SK-MEL-5 (cell line): Measurements from ENCODE around the gene TMX2. TPM values are rescaled to one million over a fixed set of nuclear protein-coding genes. Genes with fewer than 3 reads are reported as not detected.
"Not testable (repeated sequence)": the region's sequence is repeated elsewhere in the genome, so short reads cannot be mapped to it uniquely, and the experiment has no call there.

Experiments used
- DNase-seq: peaks from one replicate; pipeline ENCODE4 v3.0.0-alpha.2; 2016; ENCODE audit warnings: low read depth, low spot score
- in situ Hi-C: cut with HindIII; loops from 2 replicates; pipeline ENCODE4 v1.10.0; 2016; ENCODE audit warnings: low sequenced_read_pairs, high pct_unique_total_duplicates, low pct_unique_long_range_greater_than_20kb
- total RNA-seq: library from RNA; depleted of rRNA; stranded (reverse); fragments of >200 nt; shearing (Covaris generic); gene quantifications from 2 replicates; pipeline ENCODE4 v1.2.3, GENCODE V29; 2014

Gene TMX2
- total RNA-seq, 1 experiment from 2014 or later, result 245 TPM

DNA sequence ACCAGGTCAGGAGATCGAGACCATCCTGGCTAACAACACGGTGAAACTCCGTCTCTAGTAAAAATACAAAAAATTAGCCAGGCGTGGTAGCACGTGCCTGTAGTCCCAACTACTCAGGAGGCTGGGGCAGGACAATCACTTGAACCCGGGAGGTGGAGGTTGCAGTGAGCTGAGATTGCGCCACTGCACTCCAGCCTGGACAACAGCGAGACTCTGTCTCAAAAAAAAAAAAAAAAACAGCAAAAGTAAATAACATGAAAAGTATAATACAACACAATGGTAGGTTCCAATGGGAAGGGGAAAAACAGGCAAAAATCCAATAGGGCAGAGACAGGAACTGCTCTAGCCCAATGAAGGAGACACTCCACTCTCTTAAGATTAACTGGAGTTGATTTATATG lies 7.0 kb upstream of the TMX2 start:
- DNase-seq, in situ Hi-C loops: not testable (repeated sequence)

DNA sequence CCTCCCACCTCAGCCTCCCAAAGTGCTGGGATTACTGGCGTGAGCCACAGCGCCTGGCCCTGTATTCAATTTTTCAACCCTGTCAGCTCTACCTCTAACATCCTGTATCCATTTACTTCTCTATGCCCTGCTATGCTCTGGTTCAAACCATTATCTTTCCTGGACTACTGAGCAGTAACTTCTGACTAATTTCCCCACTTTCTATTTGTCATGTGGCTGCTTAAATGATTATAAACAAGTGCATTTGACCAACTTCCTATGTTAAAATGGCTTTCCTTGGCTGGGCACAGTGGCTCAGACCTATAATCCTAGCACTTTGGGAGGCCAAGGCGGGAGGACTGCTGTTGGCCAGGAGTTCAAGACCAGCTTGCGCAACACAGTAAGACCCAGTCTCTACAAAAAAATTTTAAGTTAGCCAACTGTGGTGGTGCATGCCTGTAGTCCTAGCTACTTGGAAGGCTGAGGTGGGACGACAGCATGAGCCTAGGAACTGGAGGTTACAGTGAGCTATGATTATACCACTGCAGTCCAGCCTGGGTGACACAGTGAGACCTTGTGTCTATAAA lies 2.5 kb upstream of the TMX2 start:
- in situ Hi-C loops, result no loop called here
- DNase-seq, result no peak

DNA sequence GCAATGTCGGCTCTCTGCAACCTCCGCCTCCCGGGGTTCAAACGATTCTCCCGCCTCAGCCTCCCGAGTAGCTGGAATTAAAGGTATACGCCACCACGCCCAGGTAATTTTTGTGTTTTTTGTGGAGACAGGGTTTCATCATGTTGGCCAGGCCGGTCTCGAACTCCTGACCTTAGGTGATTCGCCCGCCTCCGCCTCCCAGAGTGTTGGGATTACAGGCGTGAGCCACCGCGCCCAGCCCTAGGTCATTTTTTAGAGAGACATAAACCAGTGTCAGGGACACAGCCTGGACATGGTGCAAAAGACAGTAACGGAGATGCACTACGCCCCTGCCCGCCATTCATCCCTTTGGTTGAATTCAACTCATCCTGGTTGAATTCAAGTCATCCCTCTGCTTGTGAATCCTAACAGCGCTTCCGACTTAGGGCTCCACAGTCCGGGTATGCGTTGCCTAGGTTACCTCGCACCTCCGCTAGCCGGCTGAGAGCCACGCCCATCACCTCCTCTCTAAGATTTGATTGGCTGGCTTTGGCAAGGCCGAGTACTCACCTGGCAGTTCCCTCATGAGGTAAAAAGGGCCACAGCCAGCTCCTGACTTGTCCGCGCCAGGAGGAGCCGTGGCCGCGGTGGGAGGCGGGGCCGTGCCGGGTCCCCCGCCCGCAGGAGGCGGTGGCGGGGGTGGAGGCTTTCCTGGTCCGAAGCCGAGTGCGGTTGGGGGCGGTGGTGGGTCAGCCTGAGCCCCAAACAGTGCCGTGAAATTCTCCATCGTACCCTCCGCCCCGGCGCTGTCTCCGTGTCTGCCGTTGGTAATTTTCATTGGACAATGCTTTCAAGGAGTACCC lies 758 bp upstream of the TMX2 start, which contains the start of gene MED19:
Gene MED19 (minus strand): TSS at position 802 of the 842 bp plus-strand sequence. CDS start 36 bp downstream, at position 766.
- in situ Hi-C loops, result no loop called here
- peak; percentile 72 for DNase-seq

DNA sequence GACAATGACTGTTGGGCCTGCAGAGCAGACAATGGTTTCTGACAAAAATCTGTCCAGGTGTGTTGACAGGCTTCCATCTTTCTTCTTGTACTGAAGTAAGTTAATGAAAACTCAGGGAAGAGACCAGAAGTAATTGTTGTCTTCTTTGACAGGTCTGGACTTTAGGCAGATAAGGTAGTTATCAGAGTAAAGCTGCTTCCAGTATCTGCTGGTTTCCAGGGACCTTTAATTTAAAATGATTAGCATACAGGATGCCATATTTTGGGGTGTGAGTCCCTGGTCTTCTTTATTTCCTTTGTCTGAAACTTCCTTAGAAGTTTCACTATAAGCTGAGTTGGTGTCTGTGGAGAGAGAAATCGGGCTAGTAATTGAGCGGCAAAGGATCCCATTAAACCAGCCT lies 1.4 kb downstream of the TMX2 start:
- in situ Hi-C loops, result no loop called here
- DNase-seq, result no peak

DNA sequence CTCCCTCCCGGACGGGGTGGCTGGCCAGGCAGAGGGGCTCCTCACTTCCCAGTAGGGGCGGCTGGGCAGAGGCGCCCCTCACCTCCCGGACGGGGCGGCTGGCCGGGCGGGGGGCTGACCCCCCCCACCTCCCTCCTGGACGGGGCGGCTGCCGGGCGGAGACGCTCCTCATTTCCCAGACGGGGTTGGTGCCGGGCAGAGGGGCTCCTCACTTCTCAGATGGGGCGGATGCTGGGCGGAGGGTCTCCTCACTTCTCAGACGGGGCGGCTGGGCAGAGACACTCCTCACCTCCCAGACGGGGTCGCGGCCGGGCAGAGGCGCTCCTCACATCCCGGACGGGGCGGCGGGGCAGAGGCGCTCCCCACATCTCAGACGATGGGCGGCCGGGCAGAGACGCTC lies 4.3 kb downstream of the TMX2 start:
- DNase-seq, in situ Hi-C loops: not testable (repeated sequence)

DNA sequence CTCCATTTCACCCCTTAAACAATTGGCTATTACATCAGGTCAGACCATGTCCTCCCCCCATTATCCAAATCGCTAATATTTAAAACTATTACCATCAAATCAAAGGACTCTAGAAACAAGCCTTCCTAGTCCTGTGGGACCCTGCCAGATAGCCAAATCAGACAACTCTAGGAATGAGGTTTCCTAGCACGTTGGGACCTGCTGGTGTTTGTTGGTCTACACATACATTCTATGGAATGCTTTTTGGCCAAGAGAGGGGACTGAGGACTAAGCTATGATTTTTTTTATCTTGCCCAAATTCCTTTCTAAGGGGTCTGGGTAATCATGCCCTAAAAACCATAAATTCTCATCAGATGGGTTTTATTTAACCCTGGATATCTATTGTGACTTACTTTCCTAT lies 14.8 kb downstream of the TMX2 start:
- DNase-seq, result no peak
- in situ Hi-C loops, result no loop called here

DNA sequence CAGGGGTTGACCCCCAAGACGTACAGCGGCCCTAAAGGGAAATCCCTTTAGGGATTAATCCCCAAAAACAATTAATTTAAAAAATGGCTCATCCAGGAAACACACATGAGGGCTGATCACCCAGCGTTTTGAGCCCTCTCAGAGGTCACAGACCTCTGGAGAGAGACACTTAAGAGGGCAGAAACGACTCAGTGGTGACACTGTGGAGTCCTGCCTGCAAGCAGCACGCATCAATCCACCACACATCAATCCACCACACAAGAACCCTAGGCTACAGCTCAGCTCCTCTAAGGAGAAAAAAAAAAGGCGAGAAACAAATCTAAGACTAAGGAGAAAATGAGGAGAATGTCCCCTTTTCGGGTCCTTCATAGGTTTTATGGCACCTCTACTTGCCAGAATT lies 16.4 kb downstream of the TMX2 start:
- in situ Hi-C loops, result no loop called here
- DNase-seq, result no peak

DNA sequence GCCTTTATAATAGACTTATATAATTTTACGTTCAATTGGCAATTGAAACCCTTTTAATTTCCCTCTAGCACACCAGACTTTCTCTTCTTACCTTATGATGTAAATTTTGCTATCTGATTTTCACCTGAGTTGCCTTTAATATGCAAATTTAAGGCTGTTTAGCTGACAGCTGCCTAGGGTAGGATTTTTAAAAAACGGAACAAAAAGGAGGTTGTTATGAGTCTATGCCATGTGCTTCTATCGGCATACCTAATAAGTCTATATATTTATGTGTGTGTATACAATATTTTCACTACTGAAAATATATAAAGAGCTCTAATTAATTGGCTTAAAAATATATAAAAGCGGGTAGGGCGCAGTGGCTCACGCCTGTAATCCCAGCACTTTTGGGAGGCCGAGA lies 17.1 kb downstream of the TMX2 start:
- no peak for DNase-seq
- in situ Hi-C loops, result no loop called here

DNA sequence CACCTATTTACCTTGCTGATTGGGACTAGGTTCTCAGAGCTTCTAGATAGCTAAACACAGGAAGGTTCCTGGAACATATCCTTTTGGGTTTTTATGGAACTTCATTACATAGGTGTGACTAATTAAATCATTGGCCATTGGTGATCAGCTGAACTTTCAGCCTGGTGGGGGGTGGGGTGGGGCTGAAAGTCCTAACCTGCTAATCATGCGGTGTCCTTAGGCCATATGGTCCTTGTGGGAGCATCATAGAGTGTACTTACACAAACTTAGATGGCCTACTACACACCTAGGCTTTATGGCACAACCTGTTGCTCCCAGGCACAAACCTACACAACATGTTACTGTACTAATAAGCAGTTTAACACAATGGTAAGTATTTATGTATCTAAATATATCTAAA lies 20.3 kb downstream of the TMX2 start:
- DNase-seq, result no peak
- in situ Hi-C loops, result no loop called here

DNA sequence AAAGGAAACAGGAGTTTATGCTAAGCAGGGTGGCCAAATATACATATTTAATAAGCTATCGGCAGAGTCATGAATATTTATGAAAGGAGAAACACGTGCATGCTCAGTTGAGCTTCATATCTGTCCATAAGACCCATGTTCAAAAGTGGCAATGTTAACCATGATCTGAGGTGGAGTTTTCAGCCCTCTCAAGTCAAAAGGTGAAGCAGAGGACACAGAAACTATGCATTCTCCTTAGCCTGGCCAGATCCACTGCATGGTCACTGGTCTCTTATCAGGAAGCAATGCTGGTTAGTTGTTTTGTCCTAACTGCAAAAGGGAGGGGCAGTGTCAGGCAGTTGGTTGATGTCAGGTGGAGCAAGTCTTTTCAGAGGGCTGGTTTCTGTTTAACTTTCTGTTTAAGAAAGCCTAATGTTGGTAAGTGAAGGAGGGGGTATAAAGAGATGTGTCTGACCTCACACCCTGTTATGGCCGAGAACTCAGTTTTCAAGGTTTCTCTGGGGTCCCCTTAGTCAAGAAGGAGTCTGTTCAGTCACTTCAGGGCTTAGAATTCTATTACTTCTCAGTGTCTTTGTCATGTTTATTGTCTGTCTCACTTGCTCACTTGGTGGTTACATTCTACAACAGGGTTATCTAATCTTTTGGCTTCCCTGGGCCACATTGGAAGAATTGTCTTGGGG lies 23.4 kb downstream of the TMX2 start:
- in situ Hi-C loops, result no loop called here
- no peak for DNase-seq

DNA sequence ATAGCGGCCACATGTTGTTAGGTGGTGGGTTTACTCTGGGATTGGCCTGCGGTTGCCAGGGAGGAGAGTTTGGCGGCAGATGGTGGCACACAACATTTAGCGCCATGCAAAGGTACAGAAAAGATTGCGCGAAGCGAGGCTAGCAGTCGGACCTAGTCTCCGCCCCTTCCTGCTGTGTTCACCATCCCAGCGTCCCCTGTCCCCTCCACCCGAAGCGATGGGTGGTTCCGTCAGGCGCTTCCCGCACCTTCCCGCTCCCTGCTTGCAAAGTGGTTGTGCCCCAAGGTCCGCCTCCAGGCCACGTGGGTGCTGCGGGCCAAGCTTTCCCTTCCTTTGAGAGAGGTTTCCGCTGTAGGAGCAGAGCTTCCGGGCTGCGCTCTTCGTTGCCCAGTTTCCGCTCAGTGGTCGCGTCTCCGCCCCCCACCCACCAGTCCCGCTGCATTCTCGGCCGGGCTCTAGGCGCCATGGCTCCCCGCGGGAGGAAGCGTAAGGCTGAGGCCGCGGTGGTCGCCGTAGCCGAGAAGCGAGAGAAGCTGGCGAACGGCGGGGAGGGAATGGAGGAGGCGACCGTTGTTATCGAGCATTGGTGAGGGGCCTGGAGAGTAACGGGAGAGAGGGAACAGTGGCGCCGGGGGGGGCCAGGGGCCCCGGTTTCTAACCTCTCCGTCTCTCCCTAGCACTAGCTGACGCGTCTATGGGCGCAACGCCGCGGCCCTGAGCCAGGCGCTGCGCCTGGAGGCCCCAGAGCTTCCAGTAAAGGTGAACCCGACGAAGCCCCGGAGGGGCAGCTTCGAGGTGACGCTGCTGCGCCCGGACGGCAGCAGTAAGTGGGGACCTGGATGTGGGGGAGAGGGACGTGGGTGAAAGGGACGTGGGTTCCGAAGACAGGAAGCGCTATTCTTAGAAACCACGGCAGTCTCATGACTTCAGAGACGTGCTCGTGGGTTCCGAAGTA lies 29.0 kb downstream of the TMX2 start, which contains the start of gene SELENOH:
Gene SELENOH (plus strand): TSS at position 360 of the 955 bp plus-strand sequence. CDS start 105 bp downstream, at position 465.
- peak; percentile 94 for DNase-seq
- in situ Hi-C loops, result no loop called here

DNA sequence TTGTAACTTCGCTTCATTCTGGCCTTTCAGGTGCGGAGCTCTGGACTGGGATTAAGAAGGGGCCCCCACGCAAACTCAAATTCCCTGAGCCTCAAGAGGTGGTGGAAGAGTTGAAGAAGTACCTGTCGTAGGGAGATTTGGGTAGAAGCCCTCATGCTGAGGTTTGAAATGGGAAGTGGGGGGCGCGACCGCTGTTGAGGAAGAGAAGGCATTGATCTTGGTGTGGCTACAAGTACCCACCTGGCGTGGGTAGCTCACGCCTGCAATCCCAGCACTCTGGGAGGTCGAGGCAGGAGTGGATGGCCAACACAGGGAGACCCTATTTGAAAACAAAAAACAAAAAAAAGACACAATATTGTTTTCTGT lies 29.7 kb downstream of the TMX2 start:
- in situ Hi-C loops, result no loop called here
- DNase-seq, result no peak

DNA sequence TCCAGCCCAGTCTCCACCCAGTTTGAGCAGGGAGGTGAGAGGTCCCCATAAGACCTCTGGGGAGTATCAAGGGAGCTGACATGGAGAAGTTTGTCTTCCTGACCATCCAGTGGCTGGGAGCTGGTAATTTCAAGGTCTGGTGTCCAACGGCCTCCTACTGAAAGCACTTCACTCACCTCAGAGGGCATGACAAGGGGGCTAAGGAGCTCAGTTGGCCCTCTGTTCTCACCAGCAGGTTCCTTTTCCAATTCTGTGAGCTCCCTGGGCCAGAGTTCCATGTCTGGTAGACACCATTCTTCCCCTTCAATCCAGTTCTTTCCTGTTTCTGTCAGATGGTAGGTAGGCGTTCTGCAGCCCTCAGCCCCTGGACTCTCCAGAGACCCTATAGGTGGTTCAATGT lies 32.0 kb downstream of the TMX2 start:
- in situ Hi-C loops, result no loop called here

DNA sequence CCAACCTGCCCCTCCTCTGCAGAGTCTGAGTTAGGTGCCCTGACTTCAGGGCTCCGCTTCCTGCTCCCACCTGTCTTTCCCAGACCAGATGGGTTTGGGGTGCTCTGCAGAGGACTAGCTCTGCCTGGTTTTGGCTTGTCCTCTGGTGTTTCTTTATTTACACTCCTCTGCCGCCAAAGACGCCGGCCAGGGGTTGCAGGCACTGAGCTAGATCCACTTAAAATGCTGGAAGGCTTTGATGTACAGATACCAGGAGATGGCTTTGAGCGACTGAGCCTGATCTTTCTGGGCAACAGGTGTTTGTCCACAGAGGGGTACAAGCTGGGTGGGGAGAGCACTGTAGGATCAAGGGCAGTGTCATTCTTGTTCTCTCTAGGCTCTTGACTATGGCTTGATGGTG lies 32.8 kb downstream of the TMX2 start:
- in situ Hi-C loops, result no loop called here
- no peak for DNase-seq

More for the DNA sequence above, 32.0 kb downstream of the TMX2 start:
- no peak for DNase-seq

DNA sequence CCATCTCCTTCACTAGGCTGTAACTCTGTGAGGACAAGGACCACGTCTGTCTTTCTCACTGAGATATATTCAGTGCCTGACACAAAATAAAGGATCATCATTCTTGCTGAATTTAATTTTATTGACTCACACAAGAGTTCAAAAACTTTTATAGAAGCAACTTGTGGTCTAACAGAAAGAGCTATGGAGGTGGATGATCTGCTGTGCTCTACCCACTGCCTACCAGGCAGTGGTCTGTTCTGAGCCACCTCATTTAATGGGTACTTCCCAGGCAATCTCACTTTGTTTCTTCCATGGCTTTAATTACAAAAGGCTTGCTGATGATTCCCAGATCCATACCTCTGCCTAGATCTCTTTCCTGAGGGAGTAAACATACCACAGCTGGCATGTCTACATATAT lies 34.5 kb downstream of the TMX2 start:
- in situ Hi-C loops, result no loop called here

DNA sequence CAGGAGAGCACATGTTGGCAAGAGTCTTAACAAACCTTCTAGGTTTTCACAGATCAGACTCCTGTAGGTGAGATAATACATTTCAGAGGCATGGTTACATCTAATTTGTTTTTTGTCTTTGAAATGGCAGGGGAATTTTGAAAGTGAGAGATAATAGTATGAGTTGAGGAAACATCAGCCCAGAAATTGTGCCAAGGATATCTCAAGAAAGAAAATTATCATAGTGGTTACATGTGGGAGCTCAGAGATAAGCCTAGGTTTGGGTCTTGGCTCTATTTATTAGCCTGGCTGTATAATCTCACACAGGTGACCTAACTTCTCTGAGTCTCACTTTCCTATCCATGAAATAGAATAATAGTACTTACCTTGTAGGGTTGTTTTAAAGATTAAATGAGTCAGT lies 38.8 kb downstream of the TMX2 start:
- no peak for DNase-seq
- in situ Hi-C loops, result no loop called here

More for the DNA sequence above, 34.5 kb downstream of the TMX2 start:
- DNase-seq, result no peak

DNA sequence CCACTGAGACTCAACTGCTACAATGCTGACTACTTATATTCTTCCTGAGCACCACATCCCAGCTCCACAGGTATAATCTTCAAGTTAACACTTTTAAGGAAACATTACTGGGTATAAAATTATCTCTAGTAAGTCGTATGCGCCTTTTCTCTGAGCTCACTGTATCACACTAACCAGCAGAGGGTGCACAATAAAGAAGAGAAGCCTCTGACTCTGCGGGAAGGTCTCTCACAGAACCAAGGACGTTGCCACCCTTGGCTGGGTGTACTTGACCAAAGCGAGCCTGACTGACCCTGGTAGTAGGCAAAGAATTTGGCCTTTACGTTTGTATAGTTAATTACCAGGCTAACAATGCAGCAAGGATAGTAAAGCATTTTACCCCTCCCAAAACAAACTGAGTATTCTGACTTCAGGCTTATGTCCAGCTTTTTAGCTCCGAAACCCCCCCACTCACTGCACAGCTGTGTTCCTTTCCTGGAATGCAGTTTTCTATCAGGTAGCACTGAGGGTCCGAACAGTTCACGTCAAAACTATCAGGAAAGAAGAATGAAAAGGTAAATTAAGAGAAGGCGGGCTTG lies 39.4 kb downstream of the TMX2 start, which contains the start of gene BTBD18:
Gene BTBD18 (minus strand): TSS at position 144 of the 578 bp plus-strand sequence. CDS start 631 bp downstream, outside the sequence.
- peak; percentile 72 for DNase-seq
- in situ Hi-C loops, result no loop called here
